Uterus (tissue), 2 donors: ENCODE results near the gene CDC42.

Experiments
- POLR2A ChIP-seq, 2 donors: fragments of 450-650 bp; IDR thresholded peaks; one replicate each; pipeline ENCODE4 v1.6.1; 2016; ENCODE audit warnings: antibody characterized with exemption in 2 of 2, mild to moderate bottlenecking in 1 of 2, moderate library complexity in 1 of 2
- TF ChIP-seq, protein P1 (sequence below), 4 experiments: fragments of 200-600 bp in 2 of 4; fragments of 450-650 bp in 2 of 4; sonication (generic) in 2 of 4; IDR thresholded peaks; one replicate each; pipeline ENCODE4 v1.5.1; 2016 to 2019; ENCODE audit warnings: antibody characterized with exemption in 4 of 4, mild to moderate bottlenecking in 2 of 4, moderate library complexity in 1 of 4

DNA sequence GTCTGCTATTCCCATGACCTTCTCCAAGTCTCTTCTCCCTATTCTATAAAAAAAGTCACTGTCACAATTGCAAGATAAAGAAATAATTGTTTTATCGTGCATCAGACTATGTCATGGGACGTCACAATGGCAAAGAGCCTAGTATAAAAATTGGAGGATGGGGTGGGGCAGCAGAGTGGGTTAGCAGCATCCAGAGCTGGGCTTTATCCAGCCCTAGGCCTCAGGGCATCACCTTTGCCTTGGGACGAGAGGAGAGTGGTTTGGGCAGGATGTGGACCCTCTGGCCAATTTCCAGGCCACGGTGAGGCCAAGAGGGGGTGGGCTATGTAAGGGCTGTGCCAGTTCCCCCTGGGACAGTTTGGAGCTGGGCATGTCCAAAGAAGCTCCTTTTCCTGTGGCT is 64.7 kb downstream of the CDC42 start:
- TF ChIP-seq, protein P1, sequence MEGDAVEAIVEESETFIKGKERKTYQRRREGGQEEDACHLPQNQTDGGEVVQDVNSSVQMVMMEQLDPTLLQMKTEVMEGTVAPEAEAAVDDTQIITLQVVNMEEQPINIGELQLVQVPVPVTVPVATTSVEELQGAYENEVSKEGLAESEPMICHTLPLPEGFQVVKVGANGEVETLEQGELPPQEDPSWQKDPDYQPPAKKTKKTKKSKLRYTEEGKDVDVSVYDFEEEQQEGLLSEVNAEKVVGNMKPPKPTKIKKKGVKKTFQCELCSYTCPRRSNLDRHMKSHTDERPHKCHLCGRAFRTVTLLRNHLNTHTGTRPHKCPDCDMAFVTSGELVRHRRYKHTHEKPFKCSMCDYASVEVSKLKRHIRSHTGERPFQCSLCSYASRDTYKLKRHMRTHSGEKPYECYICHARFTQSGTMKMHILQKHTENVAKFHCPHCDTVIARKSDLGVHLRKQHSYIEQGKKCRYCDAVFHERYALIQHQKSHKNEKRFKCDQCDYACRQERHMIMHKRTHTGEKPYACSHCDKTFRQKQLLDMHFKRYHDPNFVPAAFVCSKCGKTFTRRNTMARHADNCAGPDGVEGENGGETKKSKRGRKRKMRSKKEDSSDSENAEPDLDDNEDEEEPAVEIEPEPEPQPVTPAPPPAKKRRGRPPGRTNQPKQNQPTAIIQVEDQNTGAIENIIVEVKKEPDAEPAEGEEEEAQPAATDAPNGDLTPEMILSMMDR (IDR thresholded peaks at IDR 0.05): no peak
- TF ChIP-seq POLR2A (IDR thresholded peaks at IDR 0.05): no peak
